ENCODE results near the gene SOX9.

Gene SOX9

DNA sequence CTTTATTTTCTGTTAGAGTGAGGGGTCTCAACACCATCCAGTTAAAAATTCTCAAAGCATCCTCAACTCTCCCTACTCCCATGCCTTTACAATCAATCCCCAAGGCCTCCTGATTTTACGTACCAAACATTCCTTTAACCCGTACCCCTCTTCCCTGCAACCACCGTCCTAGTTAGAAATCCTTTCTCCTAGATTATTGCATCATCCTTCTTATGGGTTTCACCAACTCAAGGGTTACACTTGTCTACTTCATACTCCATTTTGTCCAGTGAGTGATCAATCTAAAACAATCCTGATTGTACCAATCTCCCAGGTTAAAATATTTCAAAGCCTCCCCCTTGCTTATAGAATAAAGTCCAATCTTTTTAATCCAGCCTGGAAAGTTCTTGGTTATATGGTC is 24.7 kb downstream of the SOX9 start:
- H3K4me3 ChIP-seq (ENCODE audit: low read length): no peak overlapping the region
- no peak for DNase-seq (ENCODE audit: low read depth)
- TF ChIP-seq, protein P1, sequence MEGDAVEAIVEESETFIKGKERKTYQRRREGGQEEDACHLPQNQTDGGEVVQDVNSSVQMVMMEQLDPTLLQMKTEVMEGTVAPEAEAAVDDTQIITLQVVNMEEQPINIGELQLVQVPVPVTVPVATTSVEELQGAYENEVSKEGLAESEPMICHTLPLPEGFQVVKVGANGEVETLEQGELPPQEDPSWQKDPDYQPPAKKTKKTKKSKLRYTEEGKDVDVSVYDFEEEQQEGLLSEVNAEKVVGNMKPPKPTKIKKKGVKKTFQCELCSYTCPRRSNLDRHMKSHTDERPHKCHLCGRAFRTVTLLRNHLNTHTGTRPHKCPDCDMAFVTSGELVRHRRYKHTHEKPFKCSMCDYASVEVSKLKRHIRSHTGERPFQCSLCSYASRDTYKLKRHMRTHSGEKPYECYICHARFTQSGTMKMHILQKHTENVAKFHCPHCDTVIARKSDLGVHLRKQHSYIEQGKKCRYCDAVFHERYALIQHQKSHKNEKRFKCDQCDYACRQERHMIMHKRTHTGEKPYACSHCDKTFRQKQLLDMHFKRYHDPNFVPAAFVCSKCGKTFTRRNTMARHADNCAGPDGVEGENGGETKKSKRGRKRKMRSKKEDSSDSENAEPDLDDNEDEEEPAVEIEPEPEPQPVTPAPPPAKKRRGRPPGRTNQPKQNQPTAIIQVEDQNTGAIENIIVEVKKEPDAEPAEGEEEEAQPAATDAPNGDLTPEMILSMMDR (IDR thresholded peaks at IDR 0.05; ENCODE audit: insufficient read depth, low read depth, low read length, missing control alignments): no peak

DNA sequence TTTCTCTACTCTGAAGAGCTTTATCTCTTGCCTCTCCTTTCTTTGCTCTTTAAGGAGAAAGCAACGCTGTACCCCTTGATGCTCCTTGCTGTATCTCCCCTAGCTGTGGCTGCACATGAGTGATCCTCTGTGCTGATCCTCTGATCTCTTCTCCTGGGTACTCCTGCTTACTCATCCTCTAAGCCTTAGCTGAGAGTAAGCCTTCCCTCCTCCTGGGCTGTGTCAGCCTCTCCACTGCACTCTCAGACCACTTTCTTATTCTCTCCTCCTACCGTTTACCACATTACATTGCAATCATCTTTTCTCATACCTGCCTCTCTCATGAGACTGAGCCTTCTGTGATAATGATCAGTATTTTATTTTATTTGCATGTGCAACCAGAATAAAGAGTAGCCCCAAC is 25.1 kb downstream of the SOX9 start:
- TF ChIP-seq, protein P1 (IDR thresholded peaks at IDR 0.05; ENCODE audit: insufficient read depth, low read depth, low read length, missing control alignments): no peak
- DNase-seq (ENCODE audit: low read depth): peak; percentile 20

DNA sequence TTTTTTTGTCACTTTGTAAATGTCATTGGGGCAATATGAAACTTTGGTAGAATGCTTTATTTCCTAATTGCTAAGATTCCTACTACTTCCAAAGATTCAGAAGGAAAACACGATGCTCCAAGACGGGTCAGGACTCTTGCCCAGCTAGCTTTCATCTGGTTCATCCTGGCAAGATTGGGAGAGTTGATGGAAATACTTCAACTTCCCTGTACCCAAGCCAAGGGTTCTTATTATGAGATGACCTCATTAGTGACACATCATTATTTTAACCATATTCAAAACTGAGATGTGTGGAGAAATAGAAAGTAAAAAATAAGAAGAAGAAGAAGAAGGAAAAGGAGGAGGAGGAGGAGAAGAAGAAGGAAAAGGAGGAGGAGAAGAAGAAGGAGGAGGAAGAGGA is 25.6 kb downstream of the SOX9 start:
- no peak for DNase-seq (ENCODE audit: low read depth)
- TF ChIP-seq, protein P1 (IDR thresholded peaks at IDR 0.05; ENCODE audit: insufficient read depth, low read depth, low read length, missing control alignments): no peak
- H3K4me3 ChIP-seq (ENCODE audit: low read length): no peak overlapping the region

More for the DNA sequence above, 25.1 kb downstream of the SOX9 start:
- H3K4me3 ChIP-seq (ENCODE audit: low read length): no peak overlapping the region

DNA sequence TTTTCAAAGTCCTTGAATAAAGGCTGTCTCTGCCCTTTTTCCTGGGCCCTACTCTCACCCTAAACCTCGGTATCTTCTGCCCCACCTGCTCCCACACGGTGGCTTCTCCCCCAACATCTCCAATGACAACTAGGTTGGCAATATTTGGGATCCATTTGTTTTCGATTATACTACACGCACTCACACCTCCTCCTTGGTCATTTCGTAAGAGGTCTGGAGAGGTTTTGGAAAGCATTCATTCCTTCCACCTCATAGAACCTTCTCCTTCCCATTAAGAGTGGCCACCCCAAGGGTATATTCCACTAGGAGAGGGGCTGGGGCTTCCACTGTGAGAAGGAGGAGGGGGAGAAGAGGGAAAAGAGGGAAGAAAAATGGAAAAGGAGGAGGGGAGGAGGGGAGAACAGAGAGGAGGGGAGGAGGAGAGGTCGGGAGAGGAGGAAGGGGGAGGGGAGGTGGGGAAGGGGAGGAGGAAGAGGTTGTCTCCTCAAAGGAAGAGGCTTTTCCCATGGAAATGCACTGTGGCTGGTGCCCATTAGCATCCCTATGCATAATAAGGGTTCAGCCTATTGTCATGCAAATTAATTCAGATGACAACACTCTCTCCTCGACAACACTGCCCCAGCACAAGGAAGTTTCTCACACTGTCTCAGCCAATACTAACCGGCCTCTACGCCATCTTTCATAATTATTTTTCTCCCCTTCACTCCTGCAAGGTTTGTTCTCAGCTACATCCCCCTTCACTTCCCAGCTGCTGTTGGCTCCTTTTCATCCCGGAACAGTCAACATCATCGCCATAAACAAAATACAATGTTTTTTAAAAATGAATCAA is 30.0 kb downstream of the SOX9 start:
- no peak for DNase-seq (ENCODE audit: low read depth)
- TF ChIP-seq, protein P1 (IDR thresholded peaks at IDR 0.05; ENCODE audit: insufficient read depth, low read depth, low read length, missing control alignments): no peak
- no peak overlapping the region for H3K4me3 ChIP-seq (ENCODE audit: low read length)

DNA sequence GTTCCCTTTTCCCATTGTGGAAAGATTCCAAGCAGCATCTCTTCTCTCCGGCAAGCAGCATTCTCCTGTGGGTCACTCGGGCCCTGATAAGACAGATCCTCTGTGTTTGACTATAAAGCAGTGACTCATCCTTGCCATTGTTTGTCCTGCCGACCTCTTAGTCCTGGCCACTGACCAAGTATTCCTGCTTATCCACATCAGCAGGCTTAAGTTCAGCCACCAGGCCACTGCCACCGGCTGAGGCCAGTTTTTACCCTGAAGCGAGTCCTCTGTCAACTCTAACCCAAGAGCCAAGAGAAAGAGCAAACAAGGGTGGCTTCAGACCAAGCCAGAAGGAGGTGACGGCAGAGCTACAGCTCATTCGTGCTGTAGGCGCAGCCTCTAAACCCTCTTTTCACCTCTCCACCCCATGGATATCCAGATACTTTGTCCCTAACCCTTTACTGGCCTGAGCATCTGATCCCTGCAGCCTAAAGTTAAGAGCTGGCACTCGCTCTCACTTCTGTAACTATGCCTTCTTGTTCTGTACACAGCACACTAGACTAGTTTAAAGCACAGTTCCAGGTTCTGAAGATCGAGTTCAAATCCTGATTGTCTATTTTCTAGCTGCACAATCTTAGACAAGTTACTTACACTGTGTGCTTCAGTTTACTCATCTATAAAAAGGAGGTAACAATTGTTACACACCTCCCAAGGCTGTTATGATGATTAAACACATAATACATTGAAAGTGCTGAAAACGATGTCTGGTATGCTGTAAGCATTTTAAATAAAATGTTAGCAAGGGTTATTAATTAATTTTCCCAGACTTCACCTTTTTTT is 31.0 kb downstream of the SOX9 start:
- H3K4me3 ChIP-seq (ENCODE audit: low read length): no peak overlapping the region
- TF ChIP-seq, protein P1 (IDR thresholded peaks at IDR 0.05; ENCODE audit: insufficient read depth, low read depth, low read length, missing control alignments): no peak
- no peak for DNase-seq (ENCODE audit: low read depth)

DNA sequence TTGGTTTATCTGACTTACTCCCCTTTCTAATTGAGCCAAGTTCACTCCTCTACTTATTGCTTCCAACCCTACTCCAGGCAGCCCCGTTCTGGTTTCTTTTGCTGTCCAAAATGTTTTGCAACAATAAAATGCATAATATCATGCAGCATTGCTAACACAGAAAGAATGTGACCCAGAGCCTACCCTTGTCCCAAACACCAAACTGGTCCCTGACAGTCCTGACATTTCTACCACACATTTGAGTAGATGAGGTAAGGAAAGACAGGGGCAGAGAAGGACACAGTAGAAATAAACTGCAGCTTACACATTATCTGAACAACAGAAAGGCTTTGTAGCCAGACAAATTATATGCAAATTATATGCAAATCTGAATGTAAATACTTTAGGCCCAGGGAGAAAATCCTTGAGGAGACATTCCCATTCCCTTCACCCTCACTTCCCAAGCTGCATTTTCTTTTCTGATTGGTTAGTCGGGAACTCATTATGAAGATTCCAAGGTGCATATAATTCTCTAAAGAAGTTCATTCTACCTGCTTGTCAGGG is 31.6 kb downstream of the SOX9 start:
- no peak for DNase-seq (ENCODE audit: low read depth)
- TF ChIP-seq, protein P1 (IDR thresholded peaks at IDR 0.05; ENCODE audit: insufficient read depth, low read depth, low read length, missing control alignments): no peak
- H3K4me3 ChIP-seq (ENCODE audit: low read length): no peak overlapping the region

Measured in epithelial cell of esophagus (primary cell).